K562 (cell line): ENCODE data around the gene CHCHD6. TPM values are rescaled to one million over a fixed set of nuclear protein-coding genes. Genes with fewer than 3 reads are reported as not detected.

Experiments used
- DDX20 ChIP-seq: fragments of 450-650 bp; IDR thresholded peaks from 2 replicates; pipeline ENCODE4 v1.6.1; 2016; ENCODE audit warnings: missing genetic modification characterization, low read depth, mild to moderate bottlenecking, missing compliant biosample characterization, moderate library complexity
- ETS2 ChIP-seq: IDR thresholded peaks from 2 replicates; pipeline ENCODE4 v1.6.1; 2016; ENCODE audit warnings: borderline replicate concordance, missing genetic modification characterization, mild to moderate bottlenecking, moderate library complexity, missing compliant biosample characterization; ENCODE audit not compliant: poor library complexity, severe bottlenecking
- GABPB1 ChIP-seq: sonication (generic); formaldehyde crosslinking; IDR thresholded peaks from 2 replicates; pipeline ENCODE4 v1.8.0; 2022; ENCODE audit warnings: mild to moderate bottlenecking, missing genetic modification reagents
- NR2F6 ChIP-seq: fragments of 450-650 bp; formaldehyde crosslinking; IDR thresholded peaks from 2 replicates; pipeline ENCODE4 v1.4.0; 2020; ENCODE audit warnings: mild to moderate bottlenecking
- PHB2 ChIP-seq: fragments of 450-650 bp; IDR thresholded peaks from 2 replicates; pipeline ENCODE4 v1.6.1; 2017; ENCODE audit warnings: low read depth
- REST ChIP-seq, 2 experiments: fragments of 450-650 bp; formaldehyde crosslinking in 1 of 2; IDR thresholded peaks; 2 replicates each; pipeline versions ENCODE4 v1.4.0 to v1.6.1; 2014 to 2020; ENCODE audit warnings: mild to moderate bottlenecking in 2 of 2, borderline replicate concordance in 1 of 2, low read depth in 1 of 2
- RNF219 ChIP-seq: fragments of 250-450 bp; sonication (Bioruptor Pico); IDR thresholded peaks from 2 replicates; pipeline ENCODE4 v1.5.0; 2022; ENCODE audit warnings: mild to moderate bottlenecking
- SAFB ChIP-seq: fragments of 200-400 bp; formaldehyde crosslinking; IDR thresholded peaks from 2 replicates; pipeline ENCODE4 v1.6.1; 2017; ENCODE audit warnings: low read depth, low read length, borderline replicate concordance
- TCF15 ChIP-seq: fragments of 250-450 bp; sonication (Bioruptor Pico); IDR thresholded peaks from 2 replicates; pipeline ENCODE4 v1.8.0; 2022; ENCODE audit warnings: moderate library complexity, mild to moderate bottlenecking, inconsistent platforms
- WHSC1 ChIP-seq: IDR thresholded peaks from one replicate; pipeline ENCODE4 v1.6.1; 2012; ENCODE audit warnings: low read length, control low read depth, inconsistent platforms
- ZBTB11 ChIP-seq, 3 experiments: fragments of 200-800 bp in 1 of 3; fragments of 250-450 bp in 1 of 3; fragments of 450-650 bp in 1 of 3; sonication (Bioruptor Pico) in 1 of 3; sonication (Bioruptor generic) in 1 of 3; formaldehyde crosslinking in 1 of 3; IDR thresholded peaks; 2 replicates each; pipeline versions ENCODE4 v1.6.1 to v1.8.0; 2016 to 2022; ENCODE audit warnings: mild to moderate bottlenecking in 2 of 3, missing genetic modification characterization in 2 of 3, missing compliant biosample characterization in 1 of 3, moderate library complexity in 1 of 3
- polyA plus RNA-seq, 8 experiments: library from polyadenylated mRNA; depleted of rRNA in 4 of 8; stranded (reverse) in 5 of 8; unstranded in 3 of 8; fragments of >200 nt; fragmentation: Nextera tagmentation in 2 of 8; fragmentation: Illumina TruSeq in 1 of 8; extraction: Ambion mirVana in 2 of 8; extraction: Trizol in 1 of 8; gene quantifications; 2 replicates each; pipeline versions ENCODE4 v1.2.1 to v1.2.3, GENCODE V29; 2011 to 2014; ENCODE audit warnings: inconsistent platforms in 1 of 8, missing spikeins in 1 of 8
- total RNA-seq, 7 experiments: library from RNA; depleted of rRNA in 6 of 7; stranded (reverse); fragments of >200 nt in 6 of 7; fragmentation: Illumina TruSeq in 2 of 7; extraction: Trizol in 2 of 7; gene quantifications; 2 replicates each; pipeline versions ENCODE4 v1.2.1 to v1.2.3, GENCODE V29; 2011 to 2021; ENCODE audit warnings: low replicate concordance in 1 of 7

The CHCHD6 gene
- total and polyA plus RNA-seq, 9 of the 15 experiments (the other 6 are each of a cell fraction or from before 2014, with no cell fraction given), result 4.6 to 18.6 (median 10.9) TPM

GRCh38 chr3:126911162-126912026 lies 207.4 kb downstream of the CHCHD6 start (continued):
- no peak for TF ChIP-seq RNF219 (CRISPR knock-in tag)
- no peak for TF ChIP-seq DDX20 (tag)
- TF ChIP-seq WHSC1, result no peak
- TF ChIP-seq SAFB, result no peak
- peak; percentile 43; the same call in 1 of the 2 replicates for TF ChIP-seq REST (IDR thresholded peaks at IDR 0.05; ENCODE audit: borderline replicate concordance)
- no peak for TF ChIP-seq REST (CRISPR knock-in tag; IDR thresholded peaks at IDR 0.05; ENCODE audit: low read depth)
- TF ChIP-seq ETS2, result no peak
- no peak for TF ChIP-seq NR2F6 (CRISPR knock-in tag)
- peak; percentile 65; the same call in 1 of the 2 replicates for TF ChIP-seq GABPB1 (CRISPR knock-in tag)
- no peak for TF ChIP-seq PHB2
- TF ChIP-seq ZBTB11 (CRISPR knock-in tag; IDR thresholded peaks at IDR 0.05), result peak in 1 of 3 experiments; percentile 66; a peak in 2 of 6 replicates
- no peak for TF ChIP-seq TCF15 (CRISPR knock-in tag)
